Measurements from ENCODE around the gene NKAP. TPM values are rescaled to one million over a fixed set of nuclear protein-coding genes. Genes with fewer than 3 reads are reported as not detected.
"Not testable (repeated sequence)": the region's sequence is repeated elsewhere in the genome, so short reads cannot be mapped to it uniquely, and the experiment has no call there.

NKAP gene
- total RNA-seq, 1 experiment from 2014 or later = 13.6 TPM

GRCh38 chrX:119922391-119922790 is 21.2 kb downstream of the NKAP start:
- H3K4me1 ChIP-seq (ENCODE audit: control insufficient read depth, insufficient read depth, low read length); H3K36me3 ChIP-seq (ENCODE audit: control insufficient read depth, insufficient read depth, low read length); intact Hi-C loops (cut with micrococcal nuclease; ENCODE audit: unreplicated experiment); CTCF ChIA-PET; H3K27ac ChIP-seq (ENCODE audit: low read length); POLR2A ChIA-PET; BruUV-seq (replicated peaks); in situ Hi-C loops (cut with HindIII; ENCODE audit: low pct_unique_long_range_greater_than_20kb, low sequenced_read_pairs); H3K4me3 ChIP-seq (ENCODE audit: low read depth in 2 of 2, low read length in 2 of 2); H3K27me3 ChIP-seq (ENCODE audit: control insufficient read depth, insufficient read depth, low read length); H3K9me3 ChIP-seq (ENCODE audit: control insufficient read depth, insufficient read depth, low read depth, low read length); ATAC-seq; DNase-seq (ENCODE audit: low read depth, low spot score): not testable (repeated sequence)

- H3K36me3 ChIP-seq (ENCODE audit: control insufficient read depth, insufficient read depth, low read length) = no peaks in the 10 kb centered on the region
- no peak overlapping the region for H3K27ac ChIP-seq (ENCODE audit: low read length)
- DNase-seq (ENCODE audit: low read depth, low spot score) = no peak
- POLR2A ChIA-PET = no interaction called here
- in situ Hi-C loops (cut with HindIII; ENCODE audit: low pct_unique_long_range_greater_than_20kb, low sequenced_read_pairs) = no loop called here
- H3K9me3 ChIP-seq (ENCODE audit: control insufficient read depth, insufficient read depth, low read depth, low read length) = no peaks in the 10 kb centered on the region
- ATAC-seq = no peak
- intact Hi-C loops (cut with micrococcal nuclease; ENCODE audit: unreplicated experiment) = no loop called here
- CTCF ChIA-PET = interaction anchor here (0.5 kb wide), 1 partner anchor 42 kb away, joined by 3 read pairs; no protein-coding TSS in a partner anchor
- no peak overlapping the region for H3K4me3 ChIP-seq (ENCODE audit: low read depth in 2 of 2, low read length in 2 of 2)
- no peaks in the 10 kb centered on the region for H3K4me1 ChIP-seq (ENCODE audit: control insufficient read depth, insufficient read depth, low read length)
- no peaks in the 10 kb centered on the region for H3K27me3 ChIP-seq (ENCODE audit: control insufficient read depth, insufficient read depth, low read length)
- TF ChIP-seq POLR2AphosphoS5 (IDR thresholded peaks at IDR 0.05; ENCODE audit: low read depth, low read length) = no peak
- no peak for TF ChIP-seq SIN3A (IDR thresholded peaks at IDR 0.05; ENCODE audit: borderline replicate concordance, insufficient read depth, low read depth, low read length)
- TF ChIP-seq, protein P1, sequence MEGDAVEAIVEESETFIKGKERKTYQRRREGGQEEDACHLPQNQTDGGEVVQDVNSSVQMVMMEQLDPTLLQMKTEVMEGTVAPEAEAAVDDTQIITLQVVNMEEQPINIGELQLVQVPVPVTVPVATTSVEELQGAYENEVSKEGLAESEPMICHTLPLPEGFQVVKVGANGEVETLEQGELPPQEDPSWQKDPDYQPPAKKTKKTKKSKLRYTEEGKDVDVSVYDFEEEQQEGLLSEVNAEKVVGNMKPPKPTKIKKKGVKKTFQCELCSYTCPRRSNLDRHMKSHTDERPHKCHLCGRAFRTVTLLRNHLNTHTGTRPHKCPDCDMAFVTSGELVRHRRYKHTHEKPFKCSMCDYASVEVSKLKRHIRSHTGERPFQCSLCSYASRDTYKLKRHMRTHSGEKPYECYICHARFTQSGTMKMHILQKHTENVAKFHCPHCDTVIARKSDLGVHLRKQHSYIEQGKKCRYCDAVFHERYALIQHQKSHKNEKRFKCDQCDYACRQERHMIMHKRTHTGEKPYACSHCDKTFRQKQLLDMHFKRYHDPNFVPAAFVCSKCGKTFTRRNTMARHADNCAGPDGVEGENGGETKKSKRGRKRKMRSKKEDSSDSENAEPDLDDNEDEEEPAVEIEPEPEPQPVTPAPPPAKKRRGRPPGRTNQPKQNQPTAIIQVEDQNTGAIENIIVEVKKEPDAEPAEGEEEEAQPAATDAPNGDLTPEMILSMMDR (IDR thresholded peaks at IDR 0.05) = no peak
- no peak for TF ChIP-seq TCF7L2 (IDR thresholded peaks at IDR 0.05; ENCODE audit: low read depth, low read length)
- TF ChIP-seq, protein P2, sequence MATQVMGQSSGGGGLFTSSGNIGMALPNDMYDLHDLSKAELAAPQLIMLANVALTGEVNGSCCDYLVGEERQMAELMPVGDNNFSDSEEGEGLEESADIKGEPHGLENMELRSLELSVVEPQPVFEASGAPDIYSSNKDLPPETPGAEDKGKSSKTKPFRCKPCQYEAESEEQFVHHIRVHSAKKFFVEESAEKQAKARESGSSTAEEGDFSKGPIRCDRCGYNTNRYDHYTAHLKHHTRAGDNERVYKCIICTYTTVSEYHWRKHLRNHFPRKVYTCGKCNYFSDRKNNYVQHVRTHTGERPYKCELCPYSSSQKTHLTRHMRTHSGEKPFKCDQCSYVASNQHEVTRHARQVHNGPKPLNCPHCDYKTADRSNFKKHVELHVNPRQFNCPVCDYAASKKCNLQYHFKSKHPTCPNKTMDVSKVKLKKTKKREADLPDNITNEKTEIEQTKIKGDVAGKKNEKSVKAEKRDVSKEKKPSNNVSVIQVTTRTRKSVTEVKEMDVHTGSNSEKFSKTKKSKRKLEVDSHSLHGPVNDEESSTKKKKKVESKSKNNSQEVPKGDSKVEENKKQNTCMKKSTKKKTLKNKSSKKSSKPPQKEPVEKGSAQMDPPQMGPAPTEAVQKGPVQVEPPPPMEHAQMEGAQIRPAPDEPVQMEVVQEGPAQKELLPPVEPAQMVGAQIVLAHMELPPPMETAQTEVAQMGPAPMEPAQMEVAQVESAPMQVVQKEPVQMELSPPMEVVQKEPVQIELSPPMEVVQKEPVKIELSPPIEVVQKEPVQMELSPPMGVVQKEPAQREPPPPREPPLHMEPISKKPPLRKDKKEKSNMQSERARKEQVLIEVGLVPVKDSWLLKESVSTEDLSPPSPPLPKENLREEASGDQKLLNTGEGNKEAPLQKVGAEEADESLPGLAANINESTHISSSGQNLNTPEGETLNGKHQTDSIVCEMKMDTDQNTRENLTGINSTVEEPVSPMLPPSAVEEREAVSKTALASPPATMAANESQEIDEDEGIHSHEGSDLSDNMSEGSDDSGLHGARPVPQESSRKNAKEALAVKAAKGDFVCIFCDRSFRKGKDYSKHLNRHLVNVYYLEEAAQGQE (IDR thresholded peaks at IDR 0.05; ENCODE audit: insufficient read depth in 1 of 2, low read depth in 2 of 2, low read length in 1 of 2) = no peak
- BruUV-seq (replicated peaks) = no TSS peak
Measured at GRCh38 chrX:119919835-119920585, 23.5 kb downstream of the NKAP start.

DNA sequence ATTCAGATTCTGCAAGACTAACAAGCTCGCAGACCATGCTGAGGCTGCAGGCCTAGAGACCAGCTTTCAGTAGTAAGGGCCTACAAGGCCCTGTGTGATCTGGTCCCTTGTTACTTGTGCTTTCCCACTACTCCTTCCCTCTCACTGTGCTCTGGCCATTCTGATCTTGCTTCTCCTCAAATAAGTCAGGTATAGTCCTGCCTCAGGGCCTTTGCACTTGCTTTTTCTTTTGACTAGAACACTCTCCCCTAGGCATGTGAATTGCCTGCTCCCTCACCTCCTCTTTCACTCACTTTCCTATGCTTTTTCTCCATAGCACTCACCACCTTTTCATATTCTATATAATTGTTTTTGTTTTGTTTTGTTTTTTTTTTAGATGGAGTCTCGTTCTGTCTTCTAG is 25.7 kb downstream of the NKAP start:
- no peaks in the 10 kb centered on the region for H3K27me3 ChIP-seq (ENCODE audit: control insufficient read depth, insufficient read depth, low read length)
- CTCF ChIA-PET = no interaction called here
- DNase-seq (ENCODE audit: low read depth, low spot score) (no peak), ATAC-seq (no peak)
- intact Hi-C loops (cut with micrococcal nuclease; ENCODE audit: unreplicated experiment) (no loop called here), in situ Hi-C loops (cut with HindIII; ENCODE audit: low pct_unique_long_range_greater_than_20kb, low sequenced_read_pairs) (no loop called here)
- H3K27ac ChIP-seq (ENCODE audit: low read length) = no peak overlapping the region
- H3K9me3 ChIP-seq (ENCODE audit: control insufficient read depth, insufficient read depth, low read depth, low read length) = no peaks in the 10 kb centered on the region
- BruUV-seq (replicated peaks) = no TSS peak
- no peaks in the 10 kb centered on the region for H3K36me3 ChIP-seq (ENCODE audit: control insufficient read depth, insufficient read depth, low read length)
- no peaks in the 10 kb centered on the region for H3K4me1 ChIP-seq (ENCODE audit: control insufficient read depth, insufficient read depth, low read length)
- POLR2A ChIA-PET = no interaction called here
- TF ChIP-seq TCF7L2 (IDR thresholded peaks at IDR 0.05; ENCODE audit: low read depth, low read length) = no peak
- no peak for TF ChIP-seq POLR2AphosphoS5 (IDR thresholded peaks at IDR 0.05; ENCODE audit: low read depth, low read length)
- TF ChIP-seq SIN3A (IDR thresholded peaks at IDR 0.05; ENCODE audit: borderline replicate concordance, insufficient read depth, low read depth, low read length) = no peak
- no peak overlapping the region for H3K4me3 ChIP-seq (ENCODE audit: low read depth in 2 of 2, low read length in 2 of 2)
